ENCODE data around the gene KDELR3.
A peak's percentile ranks its signal among the peaks of the same experiment; 100 is the strongest.

KDELR3 gene

GRCh38 chr22:38467904-38468442, at the start of gene KDELR3:
KDELR3 (plus strand) TSS chr22:38468096; CDS start chr22:38468234, 138 bp downstream.
- DNase-seq (ENCODE audit: low read depth, low spot score), result no peak
- Histone ChIP-seq H3K27ac (ENCODE audit: low read length) (no peak within 1 kb of the TSS), H3K4me1 (ENCODE audit: control insufficient read depth, insufficient read depth, low read length) (0 out of 2 replicates have a peak, but pooled peaks cover 2% of the 10 kb centered on the region), H3K36me3 (ENCODE audit: control insufficient read depth, insufficient read depth, low read length) (no peaks in the 10 kb centered on the region), H3K4me3 (ENCODE audit: low read length) (peak within 1 kb of the TSS; percentile 48; the same call in 1 of the 2 replicates), H3K9me3 (ENCODE audit: control insufficient read depth, insufficient read depth, low read length) (no peaks in the 10 kb centered on the region), H3K27me3 (ENCODE audit: control insufficient read depth, insufficient read depth, low read length) (no peaks in the 10 kb centered on the region; the same call in 1 of the 2 replicates)
- WGBS (ENCODE audit: insufficient coverage, insufficient read length), result no CpG with 5 or more reads among the region's 53 CpGs

DNA sequence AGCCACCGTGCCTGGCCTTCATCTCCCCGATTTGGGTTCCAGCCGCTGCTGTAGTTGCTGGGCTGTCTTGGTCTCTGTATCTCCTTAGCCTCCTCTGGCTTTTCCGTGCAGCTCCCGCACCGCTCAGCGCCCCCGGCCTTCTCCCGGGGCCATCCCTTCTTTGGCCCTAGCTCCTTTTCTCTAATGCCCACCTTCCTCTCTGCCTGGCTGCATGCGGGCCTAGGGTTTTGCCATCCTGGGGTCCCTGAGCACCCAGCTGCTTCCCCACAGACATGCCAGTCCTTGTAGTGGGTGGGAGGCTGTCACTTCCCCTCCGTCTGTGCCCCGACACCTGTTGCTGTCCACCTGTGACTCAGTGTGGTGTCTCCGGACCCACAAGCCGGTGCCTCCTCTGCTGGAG, 49.3 kb upstream of the KDELR3 start:
- no peak overlapping the region for H3K4me3 ChIP-seq (ENCODE audit: low read length)
- peaks cover 10% of the 10 kb centered on the region for H3K4me1 ChIP-seq (ENCODE audit: control insufficient read depth, insufficient read depth, low read length)
- DNase-seq (ENCODE audit: low read depth, low spot score), result no peak
- no CpG with 5 or more reads among the region's 14 CpGs for WGBS (ENCODE audit: insufficient coverage, insufficient read length)
- H3K36me3 ChIP-seq (ENCODE audit: control insufficient read depth, insufficient read depth, low read length), result no peaks in the 10 kb centered on the region
- H3K27me3 ChIP-seq (ENCODE audit: control insufficient read depth, insufficient read depth, low read length), result no peaks in the 10 kb centered on the region
- H3K27ac ChIP-seq (ENCODE audit: low read length), result no peak overlapping the region
- no peaks in the 10 kb centered on the region for H3K9me3 ChIP-seq (ENCODE audit: control insufficient read depth, insufficient read depth, low read length)

DNA sequence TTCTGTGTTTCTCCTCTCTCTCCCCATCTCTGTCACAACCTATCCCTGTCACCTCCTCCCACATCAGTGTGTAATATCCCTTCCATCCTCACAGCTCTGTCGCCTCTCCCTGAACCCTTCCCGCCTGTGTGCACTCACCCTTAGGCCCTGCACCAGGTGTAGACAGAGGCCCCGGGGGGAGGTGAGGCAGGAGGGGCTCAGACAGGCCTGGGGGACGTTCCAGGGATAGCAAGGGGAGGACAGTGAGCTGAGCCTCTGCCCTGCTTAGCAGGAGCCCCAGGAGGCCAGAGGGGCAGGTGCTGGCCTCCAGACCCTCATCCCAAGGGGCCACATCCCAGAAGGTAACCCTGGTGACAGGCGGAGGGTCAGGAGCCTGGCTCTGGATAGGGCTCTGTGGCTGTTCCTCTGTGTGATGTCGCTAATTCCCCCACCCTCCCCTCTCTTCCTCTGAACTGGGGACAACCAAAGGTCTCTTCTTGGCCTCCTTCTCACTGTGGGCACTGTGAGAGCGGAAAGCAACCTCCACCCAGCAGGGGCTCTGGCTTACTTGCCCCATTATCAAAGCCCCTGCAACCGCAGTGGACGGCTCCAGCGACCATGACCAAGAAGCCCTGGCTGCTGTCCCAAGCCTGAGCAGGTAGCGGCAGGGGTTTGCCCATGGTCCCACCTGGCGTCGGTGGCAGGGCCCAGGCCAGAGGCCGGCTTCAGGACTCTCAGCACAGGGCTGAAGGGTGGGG, 48.6 kb upstream of the KDELR3 start:
- Histone ChIP-seq H3K9me3 (ENCODE audit: control insufficient read depth, insufficient read depth, low read length) (no peaks in the 10 kb centered on the region), H3K4me3 (ENCODE audit: low read length) (no peak overlapping the region), H3K36me3 (ENCODE audit: control insufficient read depth, insufficient read depth, low read length) (no peaks in the 10 kb centered on the region), H3K27me3 (ENCODE audit: control insufficient read depth, insufficient read depth, low read length) (no peaks in the 10 kb centered on the region), H3K4me1 (ENCODE audit: control insufficient read depth, insufficient read depth, low read length) (peaks cover 10% of the 10 kb centered on the region), H3K27ac (ENCODE audit: low read length) (no peak overlapping the region)
- no peak for DNase-seq (ENCODE audit: low read depth, low spot score)
- WGBS (ENCODE audit: insufficient coverage, insufficient read length), result no CpG with 5 or more reads among the region's 14 CpGs

DNA sequence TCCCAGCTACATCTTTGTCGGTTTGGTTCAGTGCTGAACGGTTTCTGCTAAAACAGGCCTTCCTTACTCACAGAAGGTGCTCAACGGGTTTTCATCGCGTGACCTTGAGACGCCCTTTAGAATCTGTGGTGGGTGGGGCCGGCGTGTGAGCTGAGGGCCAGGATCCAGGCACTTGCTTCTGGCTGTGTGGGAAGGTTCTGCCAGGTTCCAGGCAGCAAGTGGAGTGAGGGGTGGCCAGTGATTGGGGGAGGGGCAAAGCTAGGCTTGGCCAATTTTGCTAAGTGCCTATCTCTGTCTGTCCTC, 48.1 kb upstream of the KDELR3 start:
- no peaks in the 10 kb centered on the region for H3K27me3 ChIP-seq (ENCODE audit: control insufficient read depth, insufficient read depth, low read length)
- no peaks in the 10 kb centered on the region for H3K36me3 ChIP-seq (ENCODE audit: control insufficient read depth, insufficient read depth, low read length)
- no peaks in the 10 kb centered on the region for H3K9me3 ChIP-seq (ENCODE audit: control insufficient read depth, insufficient read depth, low read length)
- H3K4me3 ChIP-seq (ENCODE audit: low read length), result no peak overlapping the region
- no CpG with 5 or more reads among the region's 8 CpGs for WGBS (ENCODE audit: insufficient coverage, insufficient read length)
- DNase-seq (ENCODE audit: low read depth, low spot score), result no peak
- no peak overlapping the region for H3K27ac ChIP-seq (ENCODE audit: low read length)
- peaks cover 10% of the 10 kb centered on the region for H3K4me1 ChIP-seq (ENCODE audit: control insufficient read depth, insufficient read depth, low read length)

DNA sequence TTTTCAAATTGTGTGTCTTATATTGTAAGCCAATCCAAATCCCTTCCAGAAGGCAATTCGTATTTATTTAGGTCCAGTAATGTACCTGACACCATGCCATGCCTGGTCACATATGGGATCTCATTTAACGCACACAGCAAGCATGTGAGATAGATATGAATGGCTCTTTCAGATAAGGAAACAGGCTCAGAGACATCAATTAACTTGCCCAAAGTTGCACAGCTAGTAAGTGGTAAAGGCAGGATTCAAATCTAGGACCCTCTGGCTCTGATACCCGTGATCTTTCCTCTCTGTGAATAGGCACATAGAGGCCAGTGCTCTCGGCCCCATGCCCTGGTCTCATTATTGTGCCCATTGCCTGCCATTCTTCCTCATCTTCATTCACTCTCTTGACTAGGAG, 47.2 kb upstream of the KDELR3 start:
- Histone ChIP-seq H3K4me3 (ENCODE audit: low read length) (no peak overlapping the region), H3K27me3 (ENCODE audit: control insufficient read depth, insufficient read depth, low read length) (no peaks in the 10 kb centered on the region), H3K9me3 (ENCODE audit: control insufficient read depth, insufficient read depth, low read length) (no peaks in the 10 kb centered on the region), H3K36me3 (ENCODE audit: control insufficient read depth, insufficient read depth, low read length) (no peaks in the 10 kb centered on the region), H3K27ac (ENCODE audit: low read length) (no peak overlapping the region), H3K4me1 (ENCODE audit: control insufficient read depth, insufficient read depth, low read length) (peaks cover 10% of the 10 kb centered on the region)
- no peak for DNase-seq (ENCODE audit: low read depth, low spot score)
- WGBS (ENCODE audit: insufficient coverage, insufficient read length), result no CpG with 5 or more reads among the region's 4 CpGs

DNA sequence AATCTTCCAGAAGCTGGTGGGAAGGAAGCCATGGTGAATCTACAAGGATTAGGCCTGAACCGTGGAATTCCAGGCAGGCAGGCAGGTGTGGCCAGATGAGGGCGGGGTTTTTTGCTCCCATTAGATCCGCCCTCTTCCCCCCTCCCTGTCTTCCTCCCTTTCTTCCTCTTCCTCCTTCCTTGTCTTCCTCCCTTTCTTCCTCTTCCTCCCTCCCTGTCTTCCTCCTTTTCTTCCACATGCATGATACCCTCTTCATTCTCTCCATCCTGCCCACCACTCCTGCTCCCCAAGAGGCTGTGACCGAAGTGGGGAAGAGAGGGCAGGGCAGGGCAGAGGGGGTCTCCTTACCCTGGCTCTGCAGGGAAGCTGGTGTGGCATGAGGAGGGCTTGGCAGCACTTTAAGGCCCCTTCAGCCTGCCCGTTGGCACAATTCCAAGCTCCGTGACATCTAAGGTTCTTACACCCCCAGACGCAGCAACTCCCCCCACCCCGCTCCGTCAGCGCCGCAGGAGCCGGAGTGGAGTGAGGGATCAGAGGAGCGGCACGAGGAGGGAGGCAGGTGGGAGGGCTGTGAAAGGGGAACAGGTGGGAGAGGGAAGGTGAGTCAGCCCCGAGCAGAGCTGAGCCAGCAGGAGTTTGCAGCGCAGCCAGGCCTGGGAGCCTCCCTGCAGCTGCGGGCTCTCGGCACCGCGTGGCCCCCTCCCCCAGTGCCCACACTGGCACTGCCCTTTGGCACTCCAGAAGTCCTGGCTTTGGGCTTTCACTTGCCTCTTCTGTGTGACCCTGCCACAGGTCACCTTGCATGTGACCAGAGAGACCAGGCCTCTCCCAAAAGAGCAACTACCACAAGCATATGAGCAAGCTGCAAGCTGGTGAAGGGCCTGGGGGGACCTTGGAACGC, 45.0 kb upstream of the KDELR3 start:
- Histone ChIP-seq H3K27ac (ENCODE audit: low read length) (no peak overlapping the region), H3K9me3 (ENCODE audit: control insufficient read depth, insufficient read depth, low read length) (no peaks in the 10 kb centered on the region), H3K36me3 (ENCODE audit: control insufficient read depth, insufficient read depth, low read length) (no peaks in the 10 kb centered on the region), H3K4me1 (ENCODE audit: control insufficient read depth, insufficient read depth, low read length) (peaks cover 9% of the 10 kb centered on the region), H3K4me3 (ENCODE audit: low read length) (no peak overlapping the region), H3K27me3 (ENCODE audit: control insufficient read depth, insufficient read depth, low read length) (no peaks in the 10 kb centered on the region)
- no CpG with 5 or more reads among the region's 21 CpGs for WGBS (ENCODE audit: insufficient coverage, insufficient read length)
- DNase-seq (ENCODE audit: low read depth, low spot score), result no peak

DNA sequence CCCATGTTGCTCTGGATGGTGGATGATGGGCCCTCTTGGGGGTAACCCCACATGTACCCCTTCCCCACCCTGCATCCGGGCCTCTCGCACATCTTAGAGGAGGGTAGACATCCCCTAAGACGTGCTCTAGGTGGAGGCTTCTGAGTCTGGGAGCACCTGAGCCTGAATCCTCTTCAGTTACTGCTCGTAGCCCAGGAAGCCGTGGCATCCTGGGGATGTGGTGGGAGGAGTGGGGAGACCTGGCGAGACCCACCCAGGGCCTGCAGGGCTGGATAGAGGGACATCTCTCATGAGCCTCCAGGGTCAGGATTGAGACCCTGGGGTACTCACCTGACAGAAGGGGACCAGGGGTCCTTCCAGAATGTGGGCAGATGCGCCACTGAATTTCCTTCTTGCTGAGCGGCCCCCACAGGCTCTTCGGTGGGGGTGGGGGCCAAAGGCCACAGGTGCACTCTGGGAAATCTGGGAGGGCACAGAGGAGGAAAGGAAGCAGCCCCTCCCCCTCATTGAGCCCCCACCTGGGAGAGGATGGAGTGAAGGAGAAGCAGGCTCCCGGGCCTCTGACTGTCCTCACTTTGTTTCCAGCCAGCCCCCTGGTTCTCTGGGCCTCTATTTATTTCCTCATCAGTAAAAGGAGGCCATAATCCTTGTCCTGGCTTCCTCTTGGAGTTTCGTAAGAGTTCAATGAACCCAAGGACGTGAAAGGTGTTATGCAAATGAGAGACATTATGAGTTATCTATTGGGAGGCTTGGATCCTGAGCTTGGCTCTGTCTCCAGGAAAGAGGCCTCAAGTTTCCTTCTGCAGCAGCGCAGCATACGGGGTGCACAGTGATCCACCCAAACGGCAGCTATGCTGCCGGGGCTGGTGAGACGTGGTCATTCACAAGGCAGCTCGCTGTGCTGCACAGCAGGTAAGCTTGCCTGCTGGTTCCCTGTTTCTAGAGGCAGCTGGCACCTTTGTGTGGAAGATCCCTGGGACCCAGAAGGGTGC, 44.1 kb upstream of the KDELR3 start:
- WGBS (ENCODE audit: insufficient coverage, insufficient read length), result no CpG with 5 or more reads among the region's 18 CpGs
- DNase-seq (ENCODE audit: low read depth, low spot score), result no peak
- peaks cover 9% of the 10 kb centered on the region for H3K4me1 ChIP-seq (ENCODE audit: control insufficient read depth, insufficient read depth, low read length)

DNA sequence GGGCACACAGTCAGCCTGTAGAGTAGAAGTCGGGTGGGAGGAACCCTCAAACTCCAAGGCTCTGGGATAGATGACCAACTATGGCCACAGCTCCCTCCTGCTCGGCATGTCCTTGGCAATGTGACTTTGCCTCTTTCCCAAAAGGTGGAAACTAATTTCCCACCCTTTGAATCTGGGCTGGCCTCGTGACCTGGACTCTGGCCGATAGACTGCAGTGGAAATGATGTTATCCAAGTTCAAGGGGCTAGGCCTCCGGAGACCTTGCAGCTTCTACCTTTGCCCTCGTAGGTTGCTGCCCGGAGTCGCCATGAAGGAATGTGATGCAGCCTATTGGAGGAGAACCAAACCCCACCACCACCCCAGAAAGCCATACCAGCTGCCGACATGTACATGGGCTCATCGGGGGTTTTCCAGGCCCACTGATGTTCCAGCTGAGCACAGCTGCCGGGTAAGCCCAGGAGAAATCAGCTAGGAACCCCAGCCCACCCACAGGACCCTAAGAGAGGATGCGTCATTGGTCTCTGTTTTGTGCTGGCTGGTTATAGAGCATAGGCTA, 43.3 kb upstream of the KDELR3 start:
- Histone ChIP-seq H3K9me3 (ENCODE audit: control insufficient read depth, insufficient read depth, low read length) (no peaks in the 10 kb centered on the region), H3K4me3 (ENCODE audit: low read length) (no peak overlapping the region), H3K36me3 (ENCODE audit: control insufficient read depth, insufficient read depth, low read length) (no peaks in the 10 kb centered on the region), H3K27me3 (ENCODE audit: control insufficient read depth, insufficient read depth, low read length) (no peaks in the 10 kb centered on the region), H3K27ac (ENCODE audit: low read length) (no peak overlapping the region), H3K4me1 (ENCODE audit: control insufficient read depth, insufficient read depth, low read length) (peaks cover 9% of the 10 kb centered on the region)
- DNase-seq (ENCODE audit: low read depth, low spot score), result no peak
- no CpG with 5 or more reads among the region's 12 CpGs for WGBS (ENCODE audit: insufficient coverage, insufficient read length)

More for the DNA sequence above, 44.1 kb upstream of the KDELR3 start:
- Histone ChIP-seq H3K27me3 (ENCODE audit: control insufficient read depth, insufficient read depth, low read length) (no peaks in the 10 kb centered on the region), H3K9me3 (ENCODE audit: control insufficient read depth, insufficient read depth, low read length) (no peaks in the 10 kb centered on the region), H3K4me3 (ENCODE audit: low read length) (no peak overlapping the region), H3K27ac (ENCODE audit: low read length) (no peak overlapping the region), H3K36me3 (ENCODE audit: control insufficient read depth, insufficient read depth, low read length) (no peaks in the 10 kb centered on the region)

DNA sequence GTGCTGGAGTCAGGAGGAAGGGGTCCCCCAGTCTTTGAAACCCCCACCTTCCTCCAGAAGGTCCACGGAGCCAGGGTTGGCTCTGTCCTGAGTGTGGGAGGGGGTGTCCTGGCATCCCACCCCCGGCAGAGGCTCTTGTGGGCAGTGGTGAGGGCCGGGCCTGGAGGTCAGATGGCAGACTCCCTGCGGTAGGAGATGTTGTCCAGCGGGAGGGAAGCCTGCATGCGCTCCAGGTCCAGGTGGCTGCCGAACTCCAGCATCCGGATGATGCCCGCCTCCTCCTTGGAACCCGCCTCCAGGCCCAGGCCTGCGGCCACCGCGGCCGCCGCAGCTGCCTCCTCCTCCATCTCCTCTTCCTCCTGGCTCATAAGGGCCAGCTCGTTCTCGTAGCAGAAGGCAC, 41.3 kb upstream of the KDELR3 start:
- Histone ChIP-seq H3K27me3 (ENCODE audit: control insufficient read depth, insufficient read depth, low read length) (no peaks in the 10 kb centered on the region), H3K36me3 (ENCODE audit: control insufficient read depth, insufficient read depth, low read length) (no peaks in the 10 kb centered on the region), H3K4me3 (ENCODE audit: low read length) (no peak overlapping the region), H3K9me3 (ENCODE audit: control insufficient read depth, insufficient read depth, low read length) (no peaks in the 10 kb centered on the region), H3K4me1 (ENCODE audit: control insufficient read depth, insufficient read depth, low read length) (peaks cover 9% of the 10 kb centered on the region), H3K27ac (ENCODE audit: low read length) (no peak overlapping the region)
- WGBS (ENCODE audit: insufficient coverage, insufficient read length), result no CpG with 5 or more reads among the region's 17 CpGs
- DNase-seq (ENCODE audit: low read depth, low spot score), result no peak
